ENCODE data around the gene MYO16.

The MYO16 gene

DNA sequence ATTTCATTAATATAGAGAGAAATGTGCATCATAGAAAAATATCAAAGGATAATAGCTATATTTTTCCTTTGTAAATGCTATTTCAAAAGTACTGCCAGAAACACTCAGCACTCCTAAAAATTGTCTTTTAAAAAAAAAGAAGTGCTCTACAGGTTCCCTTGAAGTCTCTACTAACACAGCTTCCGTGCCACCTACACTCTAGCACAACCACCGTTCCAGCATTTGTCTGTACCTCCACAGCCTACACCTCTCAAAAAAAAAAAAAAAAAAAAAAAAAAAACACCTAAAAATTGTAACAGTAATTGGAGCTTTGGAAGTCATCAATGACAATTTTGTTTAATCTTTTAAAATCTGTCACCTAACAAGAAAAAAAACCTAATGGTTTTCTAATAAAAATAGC, 485.6 kb downstream of the MYO16 start:
- DNase-seq (ENCODE audit: insufficient read length, low spot score) (no peak), FAIRE-seq (no peak)
- TF ChIP-seq POLR2AphosphoS5 (IDR thresholded peaks at IDR 0.05; ENCODE audit: low read depth, low read length) (no peak), TAF1 (IDR thresholded peaks at IDR 0.05; ENCODE audit: low read depth, low read length) (no peak), PAX5 (IDR thresholded peaks at IDR 0.05; ENCODE audit: insufficient read depth, low read length, severe bottlenecking) (no peak), POU2F2 (IDR thresholded peaks at IDR 0.05; ENCODE audit: low read depth, low read length) (no peak), POLR2A (IDR thresholded peaks at IDR 0.05; ENCODE audit: low read depth, low read length) (no peak), SPI1 (IDR thresholded peaks at IDR 0.05; ENCODE audit: low read depth, low read length) (no peak)

DNA sequence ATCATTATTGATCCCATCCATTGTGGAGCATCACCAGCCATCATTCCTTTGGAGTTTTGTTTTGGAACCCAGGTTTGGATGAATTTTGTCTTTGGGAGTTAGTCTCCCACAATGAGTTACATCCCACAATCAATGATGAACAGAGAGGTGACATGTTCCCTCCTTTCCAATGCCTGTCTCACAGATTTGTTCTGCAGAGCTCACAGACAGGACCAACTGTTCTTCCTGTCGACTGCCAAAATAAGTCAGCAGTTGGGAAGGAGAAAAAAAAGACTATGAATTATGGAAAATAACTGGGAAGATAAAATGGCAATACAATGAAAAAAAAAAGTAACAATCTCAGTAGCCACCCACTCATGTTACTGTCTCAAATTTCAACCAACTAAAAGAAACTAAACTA, 489.1 kb downstream of the MYO16 start:
- FAIRE-seq: no peak

GRCh38 chr13:109119896-109120295, 490.5 kb downstream of the MYO16 start:
- no peak for DNase-seq (ENCODE audit: insufficient read length, low spot score)
- no peak for FAIRE-seq
- TF ChIP-seq TAF1 (IDR thresholded peaks at IDR 0.05; ENCODE audit: low read depth, low read length): no peak
- TF ChIP-seq POLR2A (IDR thresholded peaks at IDR 0.05; ENCODE audit: low read depth, low read length): no peak
- no peak for TF ChIP-seq SPI1 (IDR thresholded peaks at IDR 0.05; ENCODE audit: low read depth, low read length)
- TF ChIP-seq PAX5 (IDR thresholded peaks at IDR 0.05; ENCODE audit: insufficient read depth, low read length, severe bottlenecking): no peak
- no peak for TF ChIP-seq POLR2AphosphoS5 (IDR thresholded peaks at IDR 0.05; ENCODE audit: low read depth, low read length)
- TF ChIP-seq POU2F2 (IDR thresholded peaks at IDR 0.05; ENCODE audit: low read depth, low read length): no peak

More for the DNA sequence above, 489.1 kb downstream of the MYO16 start:
- DNase-seq (ENCODE audit: insufficient read length, low spot score): no peak
- TF ChIP-seq SPI1 (IDR thresholded peaks at IDR 0.05; ENCODE audit: low read depth, low read length) (no peak), PAX5 (IDR thresholded peaks at IDR 0.05; ENCODE audit: insufficient read depth, low read length, severe bottlenecking) (no peak), POLR2A (IDR thresholded peaks at IDR 0.05; ENCODE audit: low read depth, low read length) (no peak), POU2F2 (IDR thresholded peaks at IDR 0.05; ENCODE audit: low read depth, low read length) (no peak), POLR2AphosphoS5 (IDR thresholded peaks at IDR 0.05; ENCODE audit: low read depth, low read length) (no peak), TAF1 (IDR thresholded peaks at IDR 0.05; ENCODE audit: low read depth, low read length) (no peak)

- no peak for TF ChIP-seq PAX5 (IDR thresholded peaks at IDR 0.05; ENCODE audit: insufficient read depth, low read length, severe bottlenecking)
- TF ChIP-seq POU2F2 (IDR thresholded peaks at IDR 0.05; ENCODE audit: low read depth, low read length): no peak
- TF ChIP-seq POLR2AphosphoS5 (IDR thresholded peaks at IDR 0.05; ENCODE audit: low read depth, low read length): no peak
- DNase-seq (ENCODE audit: insufficient read length, low spot score) (no peak), FAIRE-seq (no peak)
These were observed 492.4 kb downstream of the MYO16 start for GRCh38 chr13:109121826-109122225.

DNA sequence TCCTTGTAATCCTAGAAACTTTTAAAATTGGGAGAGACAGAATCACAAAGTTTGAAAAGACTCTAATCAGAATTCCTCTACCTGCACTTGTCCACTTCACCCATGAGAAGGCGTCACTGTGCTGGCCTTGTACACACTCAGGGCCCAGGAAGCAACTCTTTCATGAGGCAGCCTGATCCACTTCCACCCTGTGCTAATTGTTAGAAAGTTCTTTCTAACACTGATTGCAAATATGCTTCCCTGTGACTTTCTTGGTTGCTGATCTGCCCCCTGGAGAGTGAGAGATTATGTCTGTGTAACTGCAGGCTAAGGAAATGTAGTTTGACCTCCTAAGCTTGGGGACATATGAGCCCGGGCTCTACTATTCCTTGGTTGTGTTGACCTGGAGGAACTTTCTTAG, 494.6 kb downstream of the MYO16 start:
- FAIRE-seq (no peak), DNase-seq (ENCODE audit: insufficient read length, low spot score) (no peak)
- TF ChIP-seq POLR2A (IDR thresholded peaks at IDR 0.05; ENCODE audit: low read depth, low read length) (no peak), POU2F2 (IDR thresholded peaks at IDR 0.05; ENCODE audit: low read depth, low read length) (no peak), TAF1 (IDR thresholded peaks at IDR 0.05; ENCODE audit: low read depth, low read length) (no peak), SPI1 (IDR thresholded peaks at IDR 0.05; ENCODE audit: low read depth, low read length) (no peak), POLR2AphosphoS5 (IDR thresholded peaks at IDR 0.05; ENCODE audit: low read depth, low read length) (no peak), PAX5 (IDR thresholded peaks at IDR 0.05; ENCODE audit: insufficient read depth, low read length, severe bottlenecking) (no peak)

DNA sequence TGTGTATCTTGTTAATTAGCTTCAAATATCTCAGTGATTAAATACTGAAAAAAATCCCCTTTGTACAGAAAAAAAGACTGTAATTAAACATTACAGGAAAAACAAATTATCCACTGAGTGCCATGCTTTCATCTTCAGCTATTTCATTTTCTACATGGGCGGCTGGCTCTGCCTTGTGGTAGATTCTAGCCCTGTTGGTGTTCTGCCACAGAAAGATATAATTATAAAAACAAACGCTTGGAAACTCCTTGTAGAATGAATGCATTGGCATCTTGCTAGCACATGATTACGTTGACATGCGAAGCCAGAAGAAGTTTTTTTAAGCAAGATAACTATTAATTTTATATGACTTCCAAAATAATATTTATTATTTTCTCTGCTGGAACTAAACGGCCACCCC, 496.8 kb downstream of the MYO16 start:
- TF ChIP-seq TAF1 (IDR thresholded peaks at IDR 0.05; ENCODE audit: low read depth, low read length) (no peak), PAX5 (IDR thresholded peaks at IDR 0.05; ENCODE audit: insufficient read depth, low read length, severe bottlenecking) (no peak), POLR2AphosphoS5 (IDR thresholded peaks at IDR 0.05; ENCODE audit: low read depth, low read length) (no peak), POLR2A (IDR thresholded peaks at IDR 0.05; ENCODE audit: low read depth, low read length) (no peak), POU2F2 (IDR thresholded peaks at IDR 0.05; ENCODE audit: low read depth, low read length) (no peak), SPI1 (IDR thresholded peaks at IDR 0.05; ENCODE audit: low read depth, low read length) (no peak)
- DNase-seq (ENCODE audit: insufficient read length, low spot score) (no peak), FAIRE-seq (no peak)

GRCh38 chr13:109126891-109127641, 497.7 kb downstream of the MYO16 start:
- TF ChIP-seq SPI1 (IDR thresholded peaks at IDR 0.05; ENCODE audit: low read depth, low read length) (no peak), TAF1 (IDR thresholded peaks at IDR 0.05; ENCODE audit: low read depth, low read length) (no peak), POLR2A (IDR thresholded peaks at IDR 0.05; ENCODE audit: low read depth, low read length) (no peak), POLR2AphosphoS5 (IDR thresholded peaks at IDR 0.05; ENCODE audit: low read depth, low read length) (no peak), PAX5 (IDR thresholded peaks at IDR 0.05; ENCODE audit: insufficient read depth, low read length, severe bottlenecking) (no peak), POU2F2 (IDR thresholded peaks at IDR 0.05; ENCODE audit: low read depth, low read length) (no peak)
- no peak for FAIRE-seq

DNA sequence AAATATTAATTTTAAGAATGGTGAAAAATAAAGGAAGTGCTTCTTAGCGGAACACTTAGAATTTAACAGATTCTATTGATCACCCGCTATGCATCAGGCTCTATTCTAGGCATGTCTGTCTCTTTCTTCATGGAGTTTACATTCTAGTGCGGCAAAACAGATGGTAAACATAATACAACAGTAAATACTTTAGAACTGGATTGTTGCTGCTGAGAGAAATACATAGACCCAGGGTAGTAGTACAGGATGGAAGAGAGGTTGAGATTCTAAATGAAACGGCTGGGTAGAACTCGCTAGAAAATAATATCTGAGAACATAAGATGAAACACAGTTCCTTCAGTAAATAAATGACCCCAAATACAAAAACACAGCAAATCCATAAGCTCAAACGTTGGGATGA, 498.7 kb downstream of the MYO16 start:
- DNase-seq (ENCODE audit: insufficient read length, low spot score) (no peak), FAIRE-seq (no peak)
- TF ChIP-seq TAF1 (IDR thresholded peaks at IDR 0.05; ENCODE audit: low read depth, low read length) (no peak), POU2F2 (IDR thresholded peaks at IDR 0.05; ENCODE audit: low read depth, low read length) (no peak), SPI1 (IDR thresholded peaks at IDR 0.05; ENCODE audit: low read depth, low read length) (no peak), POLR2A (IDR thresholded peaks at IDR 0.05; ENCODE audit: low read depth, low read length) (no peak), POLR2AphosphoS5 (IDR thresholded peaks at IDR 0.05; ENCODE audit: low read depth, low read length) (no peak), PAX5 (IDR thresholded peaks at IDR 0.05; ENCODE audit: insufficient read depth, low read length, severe bottlenecking) (no peak)

More at GRCh38 chr13:109126891-109127641, 497.7 kb downstream of the MYO16 start:
- no peak for DNase-seq (ENCODE audit: insufficient read length, low spot score)

DNA sequence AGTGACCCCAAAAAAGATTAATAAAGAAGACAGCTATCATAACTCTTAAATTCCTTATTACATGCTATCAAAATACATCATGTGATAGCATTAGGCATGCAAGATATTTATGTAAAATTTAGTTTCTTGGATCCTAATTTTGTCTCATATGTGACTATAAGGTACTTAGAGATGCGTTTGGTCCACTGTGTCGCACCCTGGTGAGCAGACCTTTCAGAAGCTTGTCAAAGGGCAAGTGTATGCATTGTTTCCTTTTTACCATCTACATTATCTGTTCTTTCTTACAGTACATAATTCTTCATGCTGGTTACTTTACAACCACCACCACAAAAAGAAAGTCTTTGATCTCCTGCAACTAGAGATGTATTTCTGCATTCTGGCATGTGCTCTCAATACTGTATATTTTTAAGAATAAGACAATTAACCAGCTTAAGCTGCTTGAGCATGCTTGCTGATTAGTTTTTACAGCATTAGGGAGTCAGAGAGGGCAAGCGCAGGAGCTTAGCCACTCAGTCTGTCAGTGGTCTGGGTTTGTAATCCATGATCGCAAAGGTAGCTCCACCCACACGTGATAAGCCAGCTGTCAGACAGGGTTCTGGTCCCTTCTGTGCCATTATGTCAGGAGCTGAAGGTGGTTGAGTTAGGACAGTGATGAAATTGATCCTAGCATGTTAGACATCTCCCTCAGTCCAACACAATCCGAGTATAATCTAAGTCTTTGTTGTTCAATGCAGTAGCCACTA, 500.9 kb downstream of the MYO16 start:
- DNase-seq (ENCODE audit: insufficient read length, low spot score): no peak
- FAIRE-seq: no peak
- TF ChIP-seq POLR2AphosphoS5 (IDR thresholded peaks at IDR 0.05; ENCODE audit: low read depth, low read length) (no peak), TAF1 (IDR thresholded peaks at IDR 0.05; ENCODE audit: low read depth, low read length) (no peak), POU2F2 (IDR thresholded peaks at IDR 0.05; ENCODE audit: low read depth, low read length) (no peak), PAX5 (IDR thresholded peaks at IDR 0.05; ENCODE audit: insufficient read depth, low read length, severe bottlenecking) (no peak), SPI1 (IDR thresholded peaks at IDR 0.05; ENCODE audit: low read depth, low read length) (no peak), POLR2A (IDR thresholded peaks at IDR 0.05; ENCODE audit: low read depth, low read length) (no peak)

Measured in GM12891 (cell line).